H9 (cell line): ENCODE data around the gene SLC8B1. TPM values are rescaled to one million over a fixed set of nuclear protein-coding genes. Genes with fewer than 3 reads are reported as not detected.

Experiments
- DNase-seq: peaks from one replicate; pipeline ENCODE4 v3.0.0-alpha.2; 2017
- H2AFZ ChIP-seq: one replicate; pipeline ENCODE4 v1.6.1; 2013; ENCODE audit warnings: mild to moderate bottlenecking, low read length, control low read depth, moderate library complexity
- H2AK5ac ChIP-seq: 2 replicates; pipeline ENCODE4 v1.6.1; 2013; ENCODE audit warnings: low read length, control low read depth, mixed read lengths; ENCODE audit not compliant: insufficient read length
- H2BK120ac ChIP-seq: one replicate; pipeline ENCODE4 v1.6.1; 2013; ENCODE audit warnings: low read depth, mild to moderate bottlenecking, low read length, control low read depth, inconsistent platforms; ENCODE audit not compliant: poor library complexity, severe bottlenecking
- H2BK12ac ChIP-seq: 2 replicates; pipeline ENCODE4 v1.6.1; 2013; ENCODE audit warnings: low read length, control low read depth, mixed read lengths, low read depth; ENCODE audit not compliant: insufficient read length
- H2BK15ac ChIP-seq: 2 replicates; pipeline ENCODE4 v1.6.1; 2013; ENCODE audit warnings: low read depth, low read length, control low read depth
- H2BK20ac ChIP-seq: one replicate; pipeline ENCODE4 v1.6.1; 2013; ENCODE audit warnings: low read depth, mild to moderate bottlenecking, low read length, control low read depth, inconsistent platforms; ENCODE audit not compliant: poor library complexity, severe bottlenecking
- H2BK5ac ChIP-seq: 2 replicates; pipeline ENCODE4 v1.6.1; 2013; ENCODE audit warnings: low read length, control low read depth, mixed read lengths; ENCODE audit not compliant: insufficient read length
- H3K14ac ChIP-seq: 2 replicates; pipeline ENCODE4 v1.6.1; 2013; ENCODE audit warnings: low read length, control low read depth; ENCODE audit not compliant: insufficient read depth
- H3K18ac ChIP-seq: 2 replicates; pipeline ENCODE4 v1.6.1; 2013; ENCODE audit warnings: low read depth, mild to moderate bottlenecking, mixed read lengths, low read length, control low read depth; ENCODE audit not compliant: insufficient read length
- H3K23ac ChIP-seq: 2 replicates; pipeline ENCODE4 v1.6.1; 2013; ENCODE audit warnings: low read length, control low read depth, mixed read lengths, low read depth; ENCODE audit not compliant: insufficient read length
- H3K23me2 ChIP-seq: 2 replicates; pipeline ENCODE4 v1.6.1; 2013; ENCODE audit warnings: low read depth, mild to moderate bottlenecking, mixed read lengths, low read length, control low read depth; ENCODE audit not compliant: insufficient read length, poor library complexity, severe bottlenecking
- H3K27ac ChIP-seq: 2 replicates; pipeline ENCODE4 v1.5.1; 2013; ENCODE audit warnings: low read length, control low read depth, mixed read lengths, low read depth; ENCODE audit not compliant: insufficient read length
- H3K27me3 ChIP-seq: 2 replicates; pipeline ENCODE4 v1.6.1; 2013; ENCODE audit warnings: low read length, control low read depth, inconsistent platforms; ENCODE audit not compliant: insufficient read depth
- H3K4ac ChIP-seq: 2 replicates; pipeline ENCODE4 v1.6.1; 2013; ENCODE audit warnings: low read depth, mild to moderate bottlenecking, control low read depth, inconsistent platforms, low read length, moderate library complexity
- H3K4me1 ChIP-seq: 2 replicates; pipeline ENCODE4 v1.6.1; 2013; ENCODE audit warnings: low read length, control low read depth, inconsistent platforms; ENCODE audit not compliant: insufficient read depth
- H3K4me2 ChIP-seq: 2 replicates; pipeline ENCODE4 v1.6.1; 2013; ENCODE audit warnings: low read length, control low read depth, mixed read lengths; ENCODE audit not compliant: insufficient read length, insufficient read depth
- H3K56ac ChIP-seq: 2 replicates; pipeline ENCODE4 v1.6.1; 2013; ENCODE audit warnings: low read depth, mild to moderate bottlenecking, mixed read lengths, low read length, control low read depth; ENCODE audit not compliant: insufficient read length
- H3K79me1 ChIP-seq: 2 replicates; pipeline ENCODE4 v1.6.1; 2013; ENCODE audit warnings: low read depth, mild to moderate bottlenecking, moderate library complexity, low read length, control low read depth, inconsistent platforms; ENCODE audit not compliant: insufficient read depth, poor library complexity, severe bottlenecking
- H3K79me2 ChIP-seq: 2 replicates; pipeline ENCODE4 v1.6.1; 2013; ENCODE audit warnings: low read length, control low read depth, inconsistent platforms; ENCODE audit not compliant: insufficient read depth
- H3K9ac ChIP-seq: 2 replicates; pipeline ENCODE4 v1.6.1; 2013; ENCODE audit warnings: low read length, control low read depth, mixed read lengths; ENCODE audit not compliant: insufficient read length; ENCODE audit errors: extremely low read depth
- H3K9me3 ChIP-seq: one replicate; pipeline ENCODE4 v1.6.1; 2013; ENCODE audit warnings: low read depth, low read length, inconsistent platforms; ENCODE audit not compliant: control insufficient read depth
- H3T11ph ChIP-seq: one replicate; pipeline ENCODE4 v1.6.1; 2013; ENCODE audit warnings: mild to moderate bottlenecking, low read length, control low read depth, inconsistent platforms
- H4K20me1 ChIP-seq: one replicate; pipeline ENCODE4 v1.6.1; 2013; ENCODE audit not compliant: control insufficient read depth, insufficient read length, insufficient read depth
- H4K5ac ChIP-seq: 2 replicates; pipeline ENCODE4 v1.6.1; 2013; ENCODE audit warnings: low read depth, mild to moderate bottlenecking, mixed read lengths, low read length, control low read depth; ENCODE audit not compliant: insufficient read length
- H4K8ac ChIP-seq: replicated peaks from 2 replicates; pipeline ENCODE4 v1.6.1; 2013; ENCODE audit warnings: low read length, control low read depth, mixed read lengths, low read depth; ENCODE audit not compliant: insufficient read length
- H4K91ac ChIP-seq: 2 replicates; pipeline ENCODE4 v1.6.1; 2013; ENCODE audit warnings: low read depth, mild to moderate bottlenecking, moderate library complexity, mixed read lengths, low read length, control low read depth; ENCODE audit not compliant: insufficient read length
- H3K27ac Mint-ChIP-seq, 3 experiments: 2 replicates in 2 of 3; 3 replicates in 1 of 3; pipeline ENCODE4 v1.8.0; 2020 to 2021; ENCODE audit warnings: mixed read lengths in 3 of 3, mild to moderate bottlenecking in 1 of 3, moderate library complexity in 1 of 3
- H3K27me3 Mint-ChIP-seq: 2 replicates; pipeline ENCODE4 v1.8.0; 2021; ENCODE audit warnings: low read depth, mild to moderate bottlenecking, moderate library complexity, mixed read lengths
- H3K36me3 Mint-ChIP-seq, 3 experiments: 2 replicates in 2 of 3; 3 replicates in 1 of 3; pipeline ENCODE4 v1.8.0; 2020 to 2021; ENCODE audit warnings: low read depth in 3 of 3, mixed read lengths in 3 of 3; ENCODE audit not compliant: insufficient read depth in 1 of 3
- H3K4me1 Mint-ChIP-seq, 2 experiments: 2 replicates each; pipeline ENCODE4 v1.8.0; 2020; ENCODE audit warnings: mixed read lengths in 2 of 2
- H3K4me3 Mint-ChIP-seq, 2 experiments: 2 replicates in 1 of 2; 3 replicates in 1 of 2; pipeline ENCODE4 v1.8.0; 2020 to 2021; ENCODE audit warnings: mild to moderate bottlenecking in 2 of 2, mixed read lengths in 2 of 2, moderate library complexity in 1 of 2
- H3K9me3 Mint-ChIP-seq, 2 experiments: 2 replicates in 1 of 2; 3 replicates in 1 of 2; pipeline ENCODE4 v1.8.0; 2020; ENCODE audit warnings: mild to moderate bottlenecking in 2 of 2, mixed read lengths in 2 of 2, moderate library complexity in 1 of 2
- WGBS: extraction: QIAGEN DNeasy Blood & Tissue Kit; methylation state at CpG from one replicate; pipeline ENCODE4 v1.1.7; 2013; ENCODE audit warnings: missing lambda C conversion rate, low lambda C conversion rate, mixed read lengths; ENCODE audit not compliant: insufficient read length; ENCODE audit errors: extremely low coverage; 5-methylcytosine and 5-hydroxymethylcytosine counted together
- total RNA-seq: library from RNA; stranded (reverse); gene quantifications from 2 replicates; pipeline ENCODE4 v1.2.1, GENCODE V29; 2021
- TF ChIP-seq, protein P1 (sequence below): fragments of 200-600 bp; sonication (generic); conservative IDR thresholded peaks from 3 replicates; pipeline ENCODE4 v1.8.0; 2021; ENCODE audit warnings: antibody characterized with exemption, mild to moderate bottlenecking

The SLC8B1 gene
- total RNA-seq, 1 experiment from 2014 or later = 10.4 TPM

GRCh38 chr12:113278633-113279032 lies 56.3 kb downstream of the SLC8B1 start:
- H3K27me3 ChIP-seq = no peaks in the 10 kb centered on the region
- H3T11ph ChIP-seq = no peak overlapping the region
- no peak overlapping the region for H4K91ac ChIP-seq
- no peak overlapping the region for H3K56ac ChIP-seq
- no peaks in the 10 kb centered on the region for H3K23me2 ChIP-seq
- no peaks in the 10 kb centered on the region for H3K79me2 ChIP-seq
- TF ChIP-seq, protein P1, sequence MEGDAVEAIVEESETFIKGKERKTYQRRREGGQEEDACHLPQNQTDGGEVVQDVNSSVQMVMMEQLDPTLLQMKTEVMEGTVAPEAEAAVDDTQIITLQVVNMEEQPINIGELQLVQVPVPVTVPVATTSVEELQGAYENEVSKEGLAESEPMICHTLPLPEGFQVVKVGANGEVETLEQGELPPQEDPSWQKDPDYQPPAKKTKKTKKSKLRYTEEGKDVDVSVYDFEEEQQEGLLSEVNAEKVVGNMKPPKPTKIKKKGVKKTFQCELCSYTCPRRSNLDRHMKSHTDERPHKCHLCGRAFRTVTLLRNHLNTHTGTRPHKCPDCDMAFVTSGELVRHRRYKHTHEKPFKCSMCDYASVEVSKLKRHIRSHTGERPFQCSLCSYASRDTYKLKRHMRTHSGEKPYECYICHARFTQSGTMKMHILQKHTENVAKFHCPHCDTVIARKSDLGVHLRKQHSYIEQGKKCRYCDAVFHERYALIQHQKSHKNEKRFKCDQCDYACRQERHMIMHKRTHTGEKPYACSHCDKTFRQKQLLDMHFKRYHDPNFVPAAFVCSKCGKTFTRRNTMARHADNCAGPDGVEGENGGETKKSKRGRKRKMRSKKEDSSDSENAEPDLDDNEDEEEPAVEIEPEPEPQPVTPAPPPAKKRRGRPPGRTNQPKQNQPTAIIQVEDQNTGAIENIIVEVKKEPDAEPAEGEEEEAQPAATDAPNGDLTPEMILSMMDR = no peak
- H2BK15ac ChIP-seq = no peak overlapping the region
- Mint-ChIP-seq H3K4me1 (0 out of 4 replicates have a peak, but pooled peaks cover 0 to 3% of the 10 kb centered on the region in 2 experiments), H3K9me3 (no peaks in the 10 kb centered on the region), H3K36me3 (peaks cover 5 to 10% (median 7%) of the 10 kb centered on the region in 3 experiments; a peak in 4 of 7 replicates), H3K27ac (peak overlapping the region in 2 of 3 experiments; percentile 4 to 34; a peak in 3 of 7 replicates), H3K4me3 (no peak overlapping the region; a peak in 1 of 5 replicates), H3K27me3 (no peaks in the 10 kb centered on the region)
- H2BK120ac ChIP-seq = no peak overlapping the region
- H3K79me1 ChIP-seq = no peaks in the 10 kb centered on the region
- no peak overlapping the region for H4K8ac ChIP-seq
- H4K5ac ChIP-seq = no peak overlapping the region
- no peak overlapping the region for H2BK20ac ChIP-seq
- H2AFZ ChIP-seq = no peak overlapping the region
- H3K4me2 ChIP-seq = no peak overlapping the region
- no CpG with 5 or more reads among the region's 5 CpGs for WGBS
- no peak overlapping the region for H3K14ac ChIP-seq
- H3K27ac ChIP-seq = no peak overlapping the region
- no peak overlapping the region for H3K4ac ChIP-seq
- H3K4me1 ChIP-seq = no peaks in the 10 kb centered on the region
- DNase-seq = no peak
- no peak overlapping the region for H3K18ac ChIP-seq
- H4K20me1 ChIP-seq = no peaks in the 10 kb centered on the region
- H2BK5ac ChIP-seq = no peak overlapping the region
- no peaks in the 10 kb centered on the region for H3K9me3 ChIP-seq
- H2BK12ac ChIP-seq = no peak overlapping the region
- no peak overlapping the region for H2AK5ac ChIP-seq
- no peak overlapping the region for H3K9ac ChIP-seq
- no peak overlapping the region for H3K23ac ChIP-seq
